GM13977 (cell line): ENCODE measurements around the gene CRYGB.
"Not testable (repeated sequence)": the region's sequence is repeated elsewhere in the genome, so short reads cannot be mapped to it uniquely, and the experiment has no call there.

Experiments
- DNase-seq: peaks from one replicate; pipeline ENCODE4 v3.0.0; 2012; ENCODE audit warnings: low spot score
- in situ Hi-C: fragments of 300-500 bp; cut with MboI; formaldehyde crosslinking; loops from one replicate; pipeline ENCODE4 v1.12.0; 2022; ENCODE audit warnings: low sequenced_read_pairs, low pct_unique_long_range_greater_than_20kb, mixed read lengths, inconsistent platforms; ENCODE audit not compliant: unreplicated experiment
- TF ChIP-seq, protein P1 (sequence below): IDR thresholded peaks from 2 replicates; pipeline ENCODE4 v1.5.1; 2012; ENCODE audit warnings: mild to moderate bottlenecking, control low read depth; ENCODE audit not compliant: insufficient read depth; ENCODE audit errors: extremely low read depth, missing control alignments

CRYGB gene

GRCh38 chr2:208142925-208143799 lies 2.8 kb downstream of the CRYGB start:
- in situ Hi-C loops: no loop called here
- DNase-seq: no peak
- TF ChIP-seq, protein P1, sequence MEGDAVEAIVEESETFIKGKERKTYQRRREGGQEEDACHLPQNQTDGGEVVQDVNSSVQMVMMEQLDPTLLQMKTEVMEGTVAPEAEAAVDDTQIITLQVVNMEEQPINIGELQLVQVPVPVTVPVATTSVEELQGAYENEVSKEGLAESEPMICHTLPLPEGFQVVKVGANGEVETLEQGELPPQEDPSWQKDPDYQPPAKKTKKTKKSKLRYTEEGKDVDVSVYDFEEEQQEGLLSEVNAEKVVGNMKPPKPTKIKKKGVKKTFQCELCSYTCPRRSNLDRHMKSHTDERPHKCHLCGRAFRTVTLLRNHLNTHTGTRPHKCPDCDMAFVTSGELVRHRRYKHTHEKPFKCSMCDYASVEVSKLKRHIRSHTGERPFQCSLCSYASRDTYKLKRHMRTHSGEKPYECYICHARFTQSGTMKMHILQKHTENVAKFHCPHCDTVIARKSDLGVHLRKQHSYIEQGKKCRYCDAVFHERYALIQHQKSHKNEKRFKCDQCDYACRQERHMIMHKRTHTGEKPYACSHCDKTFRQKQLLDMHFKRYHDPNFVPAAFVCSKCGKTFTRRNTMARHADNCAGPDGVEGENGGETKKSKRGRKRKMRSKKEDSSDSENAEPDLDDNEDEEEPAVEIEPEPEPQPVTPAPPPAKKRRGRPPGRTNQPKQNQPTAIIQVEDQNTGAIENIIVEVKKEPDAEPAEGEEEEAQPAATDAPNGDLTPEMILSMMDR: no peak

DNA sequence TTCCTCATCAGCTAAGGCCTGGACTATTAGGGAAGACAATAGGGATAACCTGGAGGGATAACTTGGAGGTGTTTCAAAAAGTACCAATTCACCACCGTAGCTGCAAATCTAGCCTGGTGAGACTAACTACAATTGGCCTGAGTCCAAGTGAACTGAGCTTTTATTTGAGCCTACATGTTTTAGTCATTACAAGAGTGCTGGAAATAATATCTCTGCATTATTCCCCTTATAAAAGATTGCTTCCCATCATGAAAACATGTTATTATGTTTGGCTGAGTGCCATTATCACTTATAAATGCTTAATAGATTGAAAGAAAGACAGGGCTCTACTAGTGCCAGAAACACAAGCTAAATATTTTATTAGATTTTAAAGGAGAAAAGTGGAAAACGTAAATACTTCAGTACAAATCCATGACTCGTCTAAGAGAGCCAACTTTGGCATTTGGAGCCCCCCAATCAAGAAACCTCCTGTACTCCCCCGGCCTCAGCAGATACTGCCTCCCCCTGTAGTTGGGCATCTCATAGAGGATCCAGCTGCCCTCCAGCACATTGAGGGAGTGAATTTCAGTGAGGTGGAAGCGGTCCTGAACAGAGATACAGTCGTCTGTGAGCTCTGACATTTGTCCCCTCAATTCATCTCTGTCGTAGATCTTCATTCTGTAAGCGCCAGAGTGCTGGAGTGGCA lies 3.6 kb downstream of the CRYGB start:
- TF ChIP-seq, protein P1: no peak
- no peak for DNase-seq
- in situ Hi-C loops: no loop called here

- TF ChIP-seq, protein P1: no peak
Measured at GRCh38 chr2:208139447-208139846, 6.5 kb downstream of the CRYGB start.

GRCh38 chr2:208138334-208138733 lies 7.6 kb downstream of the CRYGB start:
- in situ Hi-C loops, DNase-seq: not testable (repeated sequence)

More at GRCh38 chr2:208139447-208139846, 6.5 kb downstream of the CRYGB start:
- no peak for DNase-seq
- in situ Hi-C loops: no loop called here

GRCh38 chr2:208136716-208137094 lies 9.3 kb downstream of the CRYGB start:
- TF ChIP-seq, protein P1: no peak
- in situ Hi-C loops: no loop called here
- DNase-seq: no peak

DNA sequence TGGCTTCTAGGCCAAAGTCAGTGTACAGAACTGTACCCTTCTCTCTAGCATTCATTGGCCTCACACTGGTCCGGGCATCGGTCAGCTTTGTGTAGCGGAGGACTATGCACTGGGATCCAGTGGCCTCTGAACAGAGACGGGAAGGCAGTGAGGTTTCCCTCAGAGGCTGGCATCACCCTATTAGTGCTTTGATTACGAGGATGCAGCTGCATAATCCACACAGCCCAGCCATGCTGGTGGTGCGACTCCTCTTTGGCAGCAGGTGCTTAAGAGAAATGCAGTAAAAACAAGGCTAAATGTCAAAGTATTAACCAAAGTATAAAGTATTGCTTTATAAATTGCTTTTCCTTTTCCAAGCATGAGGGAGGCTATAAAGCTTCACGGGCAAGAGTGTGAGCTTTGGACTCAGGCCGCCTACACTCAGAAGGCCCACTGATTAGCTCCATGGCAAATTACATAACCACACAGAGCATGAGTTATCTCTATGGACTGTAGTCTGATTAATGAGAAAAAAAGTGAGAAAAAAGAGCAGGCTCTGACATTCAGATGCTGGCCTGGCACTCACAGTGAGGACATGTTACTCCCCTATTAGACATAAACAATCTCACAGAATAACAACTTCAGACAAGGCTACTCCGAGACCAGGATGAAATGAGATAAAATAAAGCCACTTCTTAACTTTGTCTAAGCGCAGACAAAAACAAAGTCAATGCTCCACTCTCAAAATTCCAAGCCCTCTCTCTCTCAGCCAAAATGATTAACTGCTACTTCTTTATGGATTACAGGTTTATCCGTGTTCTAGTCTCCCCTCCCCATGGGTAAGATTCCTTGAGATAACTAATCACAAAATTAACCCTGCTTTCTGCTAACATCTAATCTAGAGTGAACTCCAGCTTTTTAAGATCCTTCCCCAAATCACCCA lies 9.9 kb downstream of the CRYGB start:
- TF ChIP-seq, protein P1: no peak
- no peak for DNase-seq
- in situ Hi-C loops: no loop called here
